ENCODE results near the gene CYP1A2.
A peak's percentile ranks its signal among the peaks of the same experiment; 100 is the strongest.

The CYP1A2 gene

DNA sequence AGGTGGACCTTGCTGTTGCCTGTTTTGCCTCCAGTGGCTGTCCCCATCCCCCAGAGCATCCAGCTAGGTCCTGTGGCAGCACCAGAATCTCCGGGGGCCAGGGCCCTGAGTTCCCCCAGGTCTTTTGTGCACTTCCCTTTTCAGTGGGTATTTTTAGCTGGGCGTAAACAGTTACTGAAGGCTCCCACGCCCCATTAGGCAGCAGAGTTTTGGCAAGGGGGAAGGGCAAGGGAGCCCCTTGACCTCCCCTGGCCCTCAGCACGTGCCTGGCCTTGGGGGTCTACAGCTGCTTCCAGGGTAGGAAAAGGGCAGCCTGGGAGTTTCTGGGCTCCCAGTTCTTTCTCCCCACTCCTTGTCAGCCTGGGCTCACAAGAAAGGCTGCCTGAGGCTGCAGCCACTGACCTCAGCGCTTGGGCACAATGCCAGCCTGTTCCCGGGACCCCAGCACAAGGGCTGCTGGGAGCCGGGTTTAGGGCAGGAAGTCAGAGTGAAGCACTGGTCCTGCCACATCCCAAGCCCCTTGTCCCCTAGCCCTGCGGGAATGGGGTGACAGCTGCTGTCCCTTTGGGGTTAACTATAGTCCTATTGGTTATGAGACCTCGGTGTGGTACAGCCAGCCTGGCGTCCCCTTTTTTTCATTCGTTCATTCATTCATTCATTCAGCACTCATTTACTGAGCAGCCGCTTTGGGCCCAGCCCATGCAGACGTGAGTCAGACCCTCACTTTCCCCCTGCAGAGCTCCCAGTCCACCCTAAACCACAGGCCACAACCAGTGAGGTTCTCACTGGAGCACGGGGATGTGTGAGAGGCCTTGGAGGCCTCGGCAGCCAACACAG is 41.7 kb downstream of the CYP1A2 start:
- peak; percentile 93 for DNase-seq

DNA sequence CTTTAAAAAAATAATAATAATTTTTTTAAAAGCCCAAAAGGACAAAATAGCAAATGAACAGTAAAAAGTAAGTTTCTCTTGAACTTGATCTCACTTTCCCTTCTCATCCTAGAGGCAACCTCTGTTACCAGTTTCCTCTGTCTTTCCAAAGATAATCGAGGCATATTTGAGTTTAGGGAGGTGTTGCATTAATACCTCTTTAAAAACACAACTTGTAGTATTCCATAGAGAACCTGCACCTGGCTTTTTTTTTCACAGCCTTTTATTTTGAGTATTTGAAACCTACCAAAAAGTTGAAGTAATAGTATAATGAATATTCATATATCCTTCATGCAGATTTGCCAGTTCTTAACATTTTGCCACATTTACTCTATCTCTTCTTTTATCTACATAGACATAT is 42.4 kb downstream of the CYP1A2 start:
- DNase-seq: no peak

DNA sequence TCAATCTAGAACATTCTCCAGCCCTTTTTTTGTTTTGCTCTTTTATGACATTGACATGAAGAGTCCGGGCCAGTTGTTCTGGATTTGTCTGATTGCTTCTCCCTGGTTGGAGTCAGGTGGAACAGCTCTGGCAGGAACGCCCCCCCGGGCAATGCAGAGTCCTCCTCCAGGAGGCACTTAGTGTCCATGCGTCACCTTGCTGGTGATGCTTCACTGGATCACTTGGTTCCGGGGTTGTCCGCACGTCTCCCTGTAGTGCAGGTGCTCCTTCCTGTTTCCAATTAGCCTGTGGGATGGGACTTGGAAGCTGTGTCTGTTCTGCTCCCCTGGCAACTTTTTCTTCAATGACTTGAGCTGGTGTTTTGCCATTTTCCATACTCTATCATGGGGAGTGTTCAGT is 43.0 kb downstream of the CYP1A2 start:
- DNase-seq: no peak

DNA sequence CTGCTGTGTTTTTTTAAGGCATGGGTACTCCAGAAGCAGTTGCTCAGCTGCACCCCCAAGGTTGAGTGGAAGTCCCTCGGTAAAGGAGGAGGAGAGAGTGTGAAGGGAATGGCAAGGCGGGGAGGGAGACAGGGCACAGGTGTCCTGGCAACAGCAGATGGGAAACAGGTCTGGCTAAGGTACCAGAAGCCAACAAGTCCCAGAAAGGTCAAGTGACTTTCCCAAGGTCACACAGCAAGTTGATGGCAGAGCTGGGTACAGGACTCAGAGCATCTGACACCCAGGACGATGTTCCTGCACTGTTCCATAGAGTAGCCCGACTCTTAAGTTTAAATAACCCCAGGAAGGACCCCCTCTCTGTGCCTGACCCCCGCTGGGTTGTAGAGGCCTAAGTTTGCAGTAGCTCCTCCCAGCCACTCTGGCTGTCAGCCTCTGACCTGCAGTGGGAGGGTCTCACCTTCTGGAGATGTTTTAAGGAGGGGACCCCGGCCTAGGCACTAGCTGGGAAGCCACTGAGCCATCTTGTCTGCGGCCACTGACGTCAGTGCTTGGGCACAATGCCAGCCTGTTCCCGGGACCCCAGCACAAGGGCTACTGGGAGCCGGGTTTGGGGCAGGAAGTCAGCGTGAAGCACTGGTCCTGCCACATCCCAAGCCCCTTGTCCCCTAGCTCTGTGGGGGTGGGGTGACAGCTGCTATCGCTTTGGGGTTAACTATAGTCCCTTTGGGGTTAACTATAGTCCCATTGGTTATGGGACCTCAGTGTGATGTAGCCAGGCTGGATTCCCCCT is 43.8 kb downstream of the CYP1A2 start:
- DNase-seq: no peak

DNA sequence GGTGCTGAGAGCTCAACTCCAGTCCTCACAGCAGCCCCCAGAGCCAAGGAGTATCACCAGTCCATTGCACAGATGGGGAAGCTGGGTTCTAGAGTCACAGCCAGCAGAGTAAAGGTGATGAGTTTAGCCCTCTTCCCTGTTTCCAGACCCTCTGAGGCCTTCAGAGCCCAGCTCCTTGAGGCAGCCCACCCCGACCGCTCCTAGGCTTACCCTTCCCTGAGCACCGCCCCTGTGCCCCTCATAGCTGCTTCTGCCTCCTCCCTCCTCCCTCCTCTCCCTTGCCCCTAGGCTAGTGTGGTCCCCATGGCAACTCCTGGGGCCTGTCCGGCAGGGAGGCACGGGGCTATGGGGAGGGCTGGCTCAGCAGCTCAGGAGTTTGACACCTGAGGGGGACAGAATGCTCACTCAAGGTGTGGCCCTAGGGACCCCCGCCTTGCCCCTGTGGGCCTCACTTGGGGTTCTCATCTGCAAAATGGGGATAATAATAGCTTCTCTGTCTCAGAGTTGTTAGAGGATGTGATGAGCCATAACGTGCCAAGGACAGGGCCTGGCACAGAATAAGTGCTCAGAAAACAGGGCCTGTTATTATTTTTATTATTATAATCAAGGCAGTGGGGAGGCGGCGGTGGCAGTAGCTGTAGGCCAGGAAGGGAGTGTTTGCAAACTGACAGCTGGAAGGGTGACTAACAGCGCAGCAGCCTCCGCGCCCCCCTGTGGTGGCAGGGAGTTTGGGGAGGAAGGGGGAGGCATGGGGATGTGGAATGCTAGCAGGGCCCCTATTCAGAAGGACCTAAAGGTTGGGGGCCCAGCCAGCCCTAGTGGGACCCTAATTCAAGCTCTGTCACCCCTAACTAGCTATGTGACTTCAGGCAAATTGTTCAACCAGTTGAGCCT is 44.7 kb downstream of the CYP1A2 start:
- peak; percentile 34 for DNase-seq

DNA sequence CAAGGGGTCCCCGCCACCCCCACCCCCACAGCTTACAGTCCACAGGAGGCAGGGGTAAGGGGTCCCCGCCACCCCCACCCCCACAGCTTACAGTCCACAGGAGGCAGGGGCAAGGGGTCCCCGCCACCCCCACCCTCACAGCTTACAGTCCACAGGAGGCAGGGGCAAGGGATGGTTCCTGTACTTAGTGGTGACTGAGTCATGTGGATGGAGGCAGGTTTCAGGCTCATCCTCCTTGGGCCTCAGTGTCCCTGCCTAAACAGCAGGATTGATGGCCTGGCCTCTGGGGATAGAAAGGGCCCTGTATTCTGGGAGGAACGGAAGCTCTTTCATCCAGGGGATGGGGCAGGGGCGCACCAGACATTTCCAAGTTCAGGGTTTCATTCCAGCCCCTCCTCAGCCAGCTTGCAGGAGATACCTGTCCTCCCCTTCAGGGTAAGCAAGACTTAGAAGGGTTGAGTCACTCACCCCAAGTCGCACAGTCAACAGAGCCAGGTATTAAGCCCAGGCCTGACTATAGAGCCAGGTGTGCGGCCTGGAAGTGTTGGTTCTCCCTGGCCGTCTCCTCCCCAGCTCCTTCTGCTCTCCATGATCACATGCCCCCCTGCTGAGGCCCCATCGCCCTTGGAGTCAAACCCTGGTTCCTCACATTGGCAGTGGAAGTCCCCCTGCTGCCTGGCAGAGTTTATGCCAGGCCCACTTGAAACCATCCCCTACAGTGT is 45.8 kb downstream of the CYP1A2 start:
- DNase-seq: no peak

DNA sequence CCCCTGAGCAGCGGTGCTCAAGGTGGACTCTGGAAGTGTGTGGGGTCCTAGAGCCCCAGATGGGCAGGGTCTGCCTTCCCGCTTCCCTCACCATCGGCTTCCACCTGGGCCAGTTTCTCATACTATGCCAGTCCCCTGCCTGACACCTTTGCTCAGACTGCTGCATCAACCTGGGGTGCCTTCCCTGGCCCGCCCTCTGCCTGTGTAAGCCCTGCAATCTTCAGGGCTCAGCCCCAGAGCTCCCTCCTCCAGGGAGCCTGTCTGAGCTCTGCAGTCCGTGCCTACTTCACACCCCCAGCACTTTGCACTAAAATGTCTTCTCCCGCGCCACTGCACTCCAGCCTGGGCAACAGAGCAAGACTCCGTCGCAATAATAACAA is 46.3 kb downstream of the CYP1A2 start:
- DNase-seq: no peak

- no peak for DNase-seq
Measured at GRCh38 chr15:74795966-74796625, 47.5 kb downstream of the CYP1A2 start.

- no peak for DNase-seq
Measured at GRCh38 chr15:74798388-74799254, 50.0 kb downstream of the CYP1A2 start.

DNA sequence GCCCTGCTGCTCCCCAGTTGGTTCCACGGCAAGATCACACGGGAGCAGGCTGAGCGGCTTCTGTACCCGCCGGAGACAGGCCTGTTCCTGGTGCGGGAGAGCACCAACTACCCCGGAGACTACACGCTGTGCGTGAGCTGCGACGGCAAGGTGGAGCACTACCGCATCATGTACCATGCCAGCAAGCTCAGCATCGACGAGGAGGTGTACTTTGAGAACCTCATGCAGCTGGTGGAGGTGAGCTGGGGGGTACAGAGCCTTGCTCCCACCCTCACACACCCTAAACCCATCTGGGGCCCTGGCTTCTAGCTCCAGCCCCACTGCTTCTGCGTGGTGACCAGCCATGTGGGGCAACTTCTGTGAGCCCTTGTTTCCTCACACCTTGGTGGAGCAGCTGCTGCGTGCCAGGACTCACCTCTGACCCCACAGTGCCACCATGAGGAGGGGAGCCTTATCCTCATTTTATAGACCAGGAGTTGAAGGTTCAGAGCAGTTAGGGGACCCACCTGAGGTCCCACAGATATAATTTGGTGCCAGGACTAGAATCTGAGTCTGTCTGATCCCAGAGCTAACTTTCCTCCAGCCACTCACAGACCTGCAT is 50.7 kb downstream of the CYP1A2 start:
- DNase-seq: peak; percentile 19

- peak; percentile 79 for DNase-seq
Measured at GRCh38 chr15:74799856-74800558, 51.4 kb downstream of the CYP1A2 start.

GRCh38 chr15:74800559-74801094 is 52.0 kb downstream of the CYP1A2 start:
- peak; percentile 53 for DNase-seq

DNA sequence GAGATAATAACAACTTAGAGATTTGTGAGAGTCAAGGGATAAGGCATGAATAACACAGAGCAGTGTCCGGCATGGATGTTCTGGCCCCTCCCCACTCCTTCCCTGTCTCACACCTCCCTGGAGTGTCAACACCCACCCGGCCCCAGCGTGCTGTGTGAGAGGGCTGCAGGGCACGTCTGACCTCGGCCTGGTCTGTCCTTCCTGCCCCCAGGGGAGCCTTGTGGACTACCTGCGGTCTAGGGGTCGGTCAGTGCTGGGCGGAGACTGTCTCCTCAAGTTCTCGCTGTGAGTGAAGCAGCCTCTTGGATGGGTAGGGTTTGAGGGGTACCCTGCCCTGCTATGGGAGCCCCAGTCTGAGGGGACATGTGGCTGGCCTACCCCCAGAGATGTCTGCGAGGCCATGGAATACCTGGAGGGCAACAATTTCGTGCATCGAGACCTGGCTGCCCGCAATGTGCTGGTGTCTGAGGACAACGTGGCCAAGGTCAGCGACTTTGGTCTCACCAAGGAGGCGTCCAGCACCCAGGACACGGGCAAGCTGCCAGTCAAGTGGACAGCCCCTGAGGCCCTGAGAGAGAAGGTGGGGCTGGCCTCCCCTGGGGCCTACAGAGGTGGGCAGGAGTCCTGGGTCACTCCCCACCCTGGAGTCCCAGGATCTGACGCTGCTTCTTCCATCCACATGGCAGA is 52.8 kb downstream of the CYP1A2 start:
- no peak for DNase-seq

GRCh38 chr15:74802290-74802689 is 53.6 kb downstream of the CYP1A2 start:
- no peak for DNase-seq

DNA sequence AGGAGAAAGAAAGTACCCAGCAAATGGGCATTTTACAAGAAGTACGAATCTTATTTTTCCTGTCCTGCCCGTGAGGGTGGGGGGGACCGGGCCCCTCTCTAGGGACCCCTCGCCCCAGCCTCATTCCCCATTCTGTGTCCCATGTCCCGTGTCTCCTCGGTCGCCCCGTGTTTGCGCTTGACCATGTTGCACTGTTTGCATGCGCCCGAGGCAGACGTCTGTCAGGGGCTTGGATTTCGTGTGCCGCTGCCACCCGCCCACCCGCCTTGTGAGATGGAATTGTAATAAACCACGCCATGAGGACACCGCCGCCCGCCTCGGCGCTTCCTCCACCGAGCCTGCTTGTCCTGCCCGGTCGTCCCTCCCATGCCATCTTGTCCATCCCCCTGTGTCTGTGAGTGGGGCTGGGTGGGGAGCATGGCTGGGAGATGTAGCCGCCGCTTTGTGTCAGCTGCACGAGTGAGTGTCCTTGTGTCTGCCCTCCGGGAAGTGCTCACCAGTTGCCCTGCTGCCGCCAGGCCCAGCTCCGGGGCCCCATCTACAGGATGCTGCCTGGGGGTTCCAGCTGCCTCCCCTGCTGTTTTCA is 54.3 kb downstream of the CYP1A2 start:
- DNase-seq: no peak

- no peak for DNase-seq
Measured at GRCh38 chr15:74804935-74805334, 56.3 kb downstream of the CYP1A2 start.
